Measurements from ENCODE around the gene DYSF. TPM values are rescaled to one million over a fixed set of nuclear protein-coding genes. Genes with fewer than 3 reads are reported as not detected.

The DYSF gene
- total RNA-seq, 1 donor from 2014 or later: 112 TPM

- H3K4me3 Mint-ChIP-seq (ENCODE audit: unreplicated experiment): no peak overlapping the region
- DNase-seq (ENCODE audit: low spot score): peak; percentile 33
- peaks cover 4% of the 10 kb centered on the region for H3K4me1 Mint-ChIP-seq (ENCODE audit: low read depth)
- no peaks in the 10 kb centered on the region for H3K9me3 Mint-ChIP-seq (ENCODE audit: low read depth)
- no peak overlapping the region for H3K27ac Mint-ChIP-seq (ENCODE audit: unreplicated experiment)
- H3K27me3 Mint-ChIP-seq (ENCODE audit: low read depth): no peaks in the 10 kb centered on the region
- peaks cover 8% of the 10 kb centered on the region for H3K36me3 Mint-ChIP-seq (ENCODE audit: low read depth)
- no peak for TF ChIP-seq CTCF (IDR thresholded peaks at IDR 0.05)
Observed at GRCh38 chr2:71547616-71548285, 94.4 kb downstream of the DYSF start.

DNA sequence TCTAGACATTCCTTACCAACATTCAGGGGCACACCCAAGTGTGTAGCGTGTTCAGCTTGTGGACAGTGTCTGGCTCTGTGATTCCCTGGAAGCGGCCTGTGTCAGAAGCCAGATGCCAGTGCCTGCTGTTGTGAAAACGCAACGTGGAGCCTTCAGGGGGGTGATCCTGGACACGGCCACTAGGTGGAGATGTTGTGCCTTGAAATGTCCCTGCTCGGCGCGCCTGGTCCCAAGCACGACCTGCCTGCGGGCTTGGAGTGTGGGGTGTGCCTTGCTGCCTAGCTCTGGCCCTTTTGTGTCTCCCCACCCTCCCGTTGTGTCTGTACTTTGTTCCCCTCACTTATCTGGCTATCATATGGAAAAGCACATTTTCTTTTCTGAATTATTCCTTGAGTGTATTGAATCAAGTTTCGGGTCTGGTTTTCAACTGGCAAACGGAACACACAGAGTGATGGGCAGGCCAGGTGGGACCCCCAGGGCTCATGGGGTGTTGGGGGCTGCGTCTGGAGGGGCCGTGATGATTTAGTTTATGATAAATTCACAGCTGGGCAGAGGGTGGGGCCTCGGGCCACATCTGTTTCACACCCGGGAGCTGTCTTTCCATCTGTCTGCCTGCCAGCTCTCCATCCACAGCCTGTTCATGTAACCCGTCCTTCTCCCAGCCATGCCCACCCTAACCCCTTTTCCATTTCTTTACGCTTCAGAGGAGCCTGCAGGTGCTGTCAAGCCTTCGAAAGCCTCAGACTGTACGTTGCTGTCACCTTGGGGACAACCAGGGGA lies 95.5 kb downstream of the DYSF start:
- Mint-ChIP-seq H3K36me3 (ENCODE audit: low read depth) (peaks cover 9% of the 10 kb centered on the region), H3K4me1 (ENCODE audit: low read depth) (peaks cover 4% of the 10 kb centered on the region), H3K27me3 (ENCODE audit: low read depth) (no peaks in the 10 kb centered on the region), H3K27ac (ENCODE audit: unreplicated experiment) (no peak overlapping the region), H3K4me3 (ENCODE audit: unreplicated experiment) (no peak overlapping the region), H3K9me3 (ENCODE audit: low read depth) (no peaks in the 10 kb centered on the region)
- peak; percentile 88 for TF ChIP-seq CTCF (IDR thresholded peaks at IDR 0.05)
- DNase-seq (ENCODE audit: low spot score): peak; percentile 81

- peak; percentile 74 for DNase-seq (ENCODE audit: low spot score)
- Mint-ChIP-seq H3K27ac (ENCODE audit: unreplicated experiment) (no peak overlapping the region), H3K4me1 (ENCODE audit: low read depth) (no peaks in the 10 kb centered on the region), H3K9me3 (ENCODE audit: low read depth) (no peaks in the 10 kb centered on the region), H3K36me3 (ENCODE audit: low read depth) (peaks cover 18% of the 10 kb centered on the region), H3K27me3 (ENCODE audit: low read depth) (no peaks in the 10 kb centered on the region), H3K4me3 (ENCODE audit: unreplicated experiment) (no peak overlapping the region)
- TF ChIP-seq CTCF (IDR thresholded peaks at IDR 0.05): no peak
Observed at GRCh38 chr2:71550801-71551630, 97.7 kb downstream of the DYSF start.

DNA sequence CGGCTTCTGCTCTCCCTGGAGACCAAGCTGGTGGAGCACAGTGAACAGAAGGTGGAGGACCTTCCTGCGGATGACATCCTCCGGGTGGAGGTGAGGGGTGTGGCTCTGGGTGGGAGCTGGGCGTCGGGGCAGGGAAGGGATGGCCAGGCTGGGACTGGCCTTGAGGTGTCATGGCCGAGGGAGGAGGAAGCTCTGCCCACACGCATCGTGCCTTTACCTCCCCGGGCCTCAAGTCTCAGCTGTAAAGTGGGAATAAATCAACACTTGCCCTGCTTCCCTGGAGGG lies 98.2 kb downstream of the DYSF start:
- Mint-ChIP-seq H3K27me3 (ENCODE audit: low read depth) (no peaks in the 10 kb centered on the region), H3K27ac (ENCODE audit: unreplicated experiment) (no peak overlapping the region), H3K4me1 (ENCODE audit: low read depth) (peaks cover under 1% of the 10 kb centered on the region), H3K9me3 (ENCODE audit: low read depth) (no peaks in the 10 kb centered on the region), H3K36me3 (ENCODE audit: low read depth) (peaks cover 19% of the 10 kb centered on the region), H3K4me3 (ENCODE audit: unreplicated experiment) (no peak overlapping the region)
- peak; percentile 82 for DNase-seq (ENCODE audit: low spot score)
- no peak for TF ChIP-seq CTCF (IDR thresholded peaks at IDR 0.05)

DNA sequence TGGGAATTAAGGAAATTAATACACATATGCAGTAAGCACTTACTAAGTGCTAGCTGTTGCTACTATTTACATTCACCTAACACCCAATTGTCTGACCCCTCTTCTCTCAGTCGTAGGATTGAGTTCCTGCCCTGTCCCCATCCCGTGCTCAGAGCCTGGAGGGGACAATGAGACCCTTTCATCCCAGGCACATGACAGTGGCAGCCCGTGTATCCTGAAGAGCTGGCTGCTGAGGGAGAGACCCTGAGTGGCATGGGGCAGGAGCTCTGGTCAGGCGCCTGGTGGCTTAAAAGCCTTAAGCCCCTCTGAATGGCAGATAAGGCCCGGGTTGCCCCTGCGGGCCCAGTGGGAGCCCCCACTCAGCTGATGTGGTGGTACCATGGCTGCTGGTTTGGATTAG lies 99.0 kb downstream of the DYSF start:
- Mint-ChIP-seq H3K27ac (ENCODE audit: unreplicated experiment) (no peak overlapping the region), H3K4me3 (ENCODE audit: unreplicated experiment) (no peak overlapping the region), H3K4me1 (ENCODE audit: low read depth) (peaks cover 6% of the 10 kb centered on the region), H3K27me3 (ENCODE audit: low read depth) (no peaks in the 10 kb centered on the region), H3K36me3 (ENCODE audit: low read depth) (peaks cover 24% of the 10 kb centered on the region), H3K9me3 (ENCODE audit: low read depth) (no peaks in the 10 kb centered on the region)
- TF ChIP-seq CTCF (IDR thresholded peaks at IDR 0.05): no peak
- peak; percentile 48 for DNase-seq (ENCODE audit: low spot score)
